Embryonic facial prominence (tissue), 1 donor: ENCODE measurements around the gene RIMBP2.

ENCODE experiments used
- DNase-seq: peaks from one replicate; pipeline ENCODE4 v3.0.0-alpha.2; 2016; ENCODE audit errors: extremely low spot score

The RIMBP2 gene

DNA sequence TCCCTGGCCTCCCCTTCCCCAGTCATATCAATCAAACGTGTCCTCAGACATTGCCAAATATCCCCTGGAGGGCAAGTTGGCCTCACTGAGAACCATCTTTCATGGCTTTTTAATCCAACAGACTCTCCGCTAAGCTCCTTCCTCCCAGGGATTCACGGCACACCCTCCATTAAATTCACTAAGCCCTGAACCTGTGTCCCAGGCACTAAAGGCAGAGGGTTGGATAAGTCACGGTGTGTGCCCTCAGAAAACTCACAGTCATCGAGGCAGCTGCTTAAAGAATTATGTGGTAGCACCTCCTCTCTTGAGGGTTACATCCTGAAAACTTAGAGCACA is 211.3 kb downstream of the RIMBP2 start:
- DNase-seq = no peak

DNA sequence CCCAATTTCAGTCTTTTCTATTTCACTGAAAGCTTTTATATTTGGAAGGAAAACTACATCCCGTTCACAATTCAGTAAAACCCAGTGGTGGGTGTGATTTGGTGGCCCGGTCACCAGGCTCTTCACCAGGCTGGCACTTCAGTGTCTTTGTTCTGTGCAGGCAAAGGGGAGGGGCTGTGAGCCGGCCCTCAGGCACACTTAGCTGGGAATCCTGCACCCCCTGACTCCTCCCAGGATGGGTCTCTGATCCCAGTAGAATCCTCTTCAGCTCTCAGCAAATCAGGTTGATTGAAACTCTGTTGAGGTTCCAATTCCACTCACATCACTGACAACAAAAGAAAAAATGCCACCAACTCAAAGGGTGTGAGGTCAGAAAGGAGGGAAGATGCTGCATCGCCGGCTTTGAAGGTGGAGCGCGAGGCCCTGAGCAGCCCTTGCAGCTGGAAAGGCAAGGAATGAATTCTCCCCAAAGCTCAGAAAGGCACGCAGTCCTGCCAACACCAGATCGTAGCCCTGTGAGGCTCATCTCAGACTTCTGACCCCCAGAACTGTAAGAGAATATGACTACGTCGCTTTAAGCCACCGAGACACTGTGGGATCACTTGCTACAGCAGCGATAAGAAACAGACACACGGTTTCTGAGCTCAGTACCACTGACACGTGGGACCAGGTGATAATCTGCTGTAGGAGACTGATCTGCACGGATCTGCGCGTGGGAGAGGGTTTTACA is 211.8 kb downstream of the RIMBP2 start:
- DNase-seq = no peak

DNA sequence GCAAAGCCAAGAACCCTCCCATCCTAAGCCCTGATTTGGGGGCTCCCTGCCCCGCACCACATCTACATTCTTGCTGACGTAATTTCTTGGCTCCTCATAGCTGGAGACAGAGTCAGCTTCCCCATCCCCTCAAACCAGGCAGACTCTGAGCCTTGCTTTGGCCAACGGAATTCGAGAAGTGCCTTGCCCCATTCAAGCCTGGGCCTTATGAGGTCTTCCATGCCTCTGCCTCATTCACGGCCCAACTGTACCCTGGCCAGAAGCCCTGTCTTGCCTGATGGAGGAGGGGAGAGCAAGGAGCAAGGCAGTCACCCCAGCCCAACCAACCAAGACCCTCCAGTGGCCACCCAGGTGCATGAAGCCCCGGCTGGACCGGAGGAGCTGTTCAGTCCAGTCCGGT is 214.3 kb downstream of the RIMBP2 start:
- DNase-seq = no peak

DNA sequence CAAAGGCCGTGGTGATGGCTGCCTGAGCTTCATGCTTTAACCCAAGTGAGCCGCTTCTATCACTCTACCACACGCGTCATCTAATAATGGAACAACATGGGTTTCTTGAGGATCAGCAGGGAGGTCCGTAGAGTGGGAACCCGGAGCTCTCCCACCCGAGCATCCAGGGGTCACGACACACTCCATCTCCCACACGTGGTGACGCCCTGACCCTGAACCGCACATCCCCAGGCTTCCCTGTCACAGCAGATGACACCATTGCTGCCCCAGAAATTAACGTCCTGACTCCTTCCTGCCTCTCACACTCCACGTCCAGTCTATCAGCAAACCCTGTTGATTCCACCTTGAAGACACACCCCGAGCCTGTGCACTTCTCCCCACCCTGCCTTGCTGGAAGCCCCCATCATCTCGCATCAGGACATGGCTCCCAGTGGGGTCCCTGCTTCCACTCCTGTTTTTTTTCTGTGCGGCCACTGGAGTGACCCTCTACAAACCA is 215.2 kb downstream of the RIMBP2 start:
- DNase-seq = no peak

DNA sequence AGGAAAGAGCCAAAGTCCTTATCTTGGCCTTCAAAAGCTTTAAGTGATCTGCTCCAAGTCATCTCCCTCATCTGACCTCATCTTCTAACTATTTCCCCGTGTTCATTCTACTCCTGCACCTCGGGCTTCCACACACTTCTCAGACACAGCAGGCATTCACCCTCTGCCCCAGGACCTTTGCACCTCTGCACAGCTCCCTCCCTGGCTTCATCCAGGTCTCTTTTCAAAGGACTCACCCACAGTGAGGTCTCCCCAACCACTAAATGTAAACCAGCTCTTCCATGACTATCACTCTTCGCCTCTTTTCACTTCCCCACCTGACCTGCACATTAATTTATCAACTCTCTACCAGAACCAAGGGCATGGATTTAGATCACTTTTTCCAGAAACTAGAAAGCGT is 216.6 kb downstream of the RIMBP2 start:
- no peak for DNase-seq

DNA sequence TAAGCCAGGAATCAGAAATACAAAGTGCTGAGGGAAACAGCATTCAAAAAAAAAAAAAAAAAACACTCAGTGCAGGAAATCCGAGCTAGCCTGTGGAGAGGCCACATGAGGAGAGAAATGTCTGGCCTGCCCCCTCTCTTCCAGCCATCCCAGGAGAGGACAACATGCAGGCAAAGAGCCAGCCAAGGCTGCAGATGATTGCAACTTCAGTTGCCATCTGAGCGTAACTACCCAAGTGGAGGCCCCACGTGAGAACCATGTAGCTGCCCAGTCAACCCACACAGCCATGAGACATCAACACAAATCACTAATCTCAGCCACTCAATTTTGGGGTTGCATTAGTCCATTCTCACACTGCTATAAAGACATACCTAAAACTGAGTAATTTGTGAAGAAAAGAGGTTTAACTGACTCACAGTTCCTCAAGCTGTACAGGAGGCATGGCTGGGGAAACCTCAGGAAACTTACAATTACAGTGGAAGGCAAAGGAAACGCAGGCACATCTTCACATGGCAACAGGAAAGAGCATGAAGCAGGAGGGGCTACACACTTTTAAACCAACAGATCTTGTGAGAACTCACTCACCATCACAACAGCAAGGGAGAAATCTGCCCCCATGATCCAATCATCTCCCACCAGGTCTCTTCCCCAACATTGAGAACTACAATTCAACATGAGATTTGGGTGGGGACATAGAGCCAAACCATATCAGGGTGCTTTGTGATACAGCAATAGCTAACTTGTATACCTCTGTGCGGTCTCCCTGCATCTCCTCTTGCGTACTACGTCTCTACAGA is 217.3 kb downstream of the RIMBP2 start:
- DNase-seq = no peak

DNA sequence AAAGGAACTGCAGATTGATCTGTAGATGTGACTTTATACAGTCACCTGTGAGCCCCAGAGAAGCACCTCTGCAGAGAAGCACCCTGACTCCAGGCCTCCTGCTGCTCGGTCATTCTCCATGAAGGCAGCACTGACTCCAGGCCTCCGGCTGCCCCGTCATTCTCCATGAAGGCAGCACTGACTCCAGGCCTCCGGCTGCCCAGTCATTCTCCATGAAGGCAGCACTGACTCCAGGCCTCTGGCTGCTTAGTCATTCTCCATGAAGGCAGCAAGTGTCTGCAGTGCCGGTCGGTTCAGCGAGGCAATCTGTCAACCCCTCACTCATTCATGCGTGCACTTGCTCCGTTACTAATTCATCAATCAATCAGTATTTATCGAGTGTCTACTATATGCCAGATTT is 218.1 kb downstream of the RIMBP2 start:
- DNase-seq = no peak

DNA sequence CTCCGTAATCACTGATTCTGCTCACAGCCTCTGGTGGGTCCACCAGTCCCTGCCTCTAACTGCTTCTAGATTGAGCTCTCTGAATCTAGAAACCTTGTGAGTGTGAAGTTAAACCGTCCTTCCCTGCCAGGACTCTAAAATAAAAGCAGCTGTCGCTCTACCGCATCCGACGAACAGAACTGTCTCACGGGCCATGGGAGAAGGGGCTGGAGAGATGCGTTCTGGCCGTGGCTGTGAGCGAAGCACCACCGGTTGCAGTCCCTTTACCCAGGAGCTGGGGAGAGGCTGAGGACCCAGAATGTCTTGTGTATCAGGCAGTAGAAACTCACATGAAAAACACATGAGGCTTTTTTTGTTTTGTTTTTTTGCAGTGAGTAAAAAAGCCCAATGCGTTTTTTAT is 218.8 kb downstream of the RIMBP2 start:
- DNase-seq = no peak

DNA sequence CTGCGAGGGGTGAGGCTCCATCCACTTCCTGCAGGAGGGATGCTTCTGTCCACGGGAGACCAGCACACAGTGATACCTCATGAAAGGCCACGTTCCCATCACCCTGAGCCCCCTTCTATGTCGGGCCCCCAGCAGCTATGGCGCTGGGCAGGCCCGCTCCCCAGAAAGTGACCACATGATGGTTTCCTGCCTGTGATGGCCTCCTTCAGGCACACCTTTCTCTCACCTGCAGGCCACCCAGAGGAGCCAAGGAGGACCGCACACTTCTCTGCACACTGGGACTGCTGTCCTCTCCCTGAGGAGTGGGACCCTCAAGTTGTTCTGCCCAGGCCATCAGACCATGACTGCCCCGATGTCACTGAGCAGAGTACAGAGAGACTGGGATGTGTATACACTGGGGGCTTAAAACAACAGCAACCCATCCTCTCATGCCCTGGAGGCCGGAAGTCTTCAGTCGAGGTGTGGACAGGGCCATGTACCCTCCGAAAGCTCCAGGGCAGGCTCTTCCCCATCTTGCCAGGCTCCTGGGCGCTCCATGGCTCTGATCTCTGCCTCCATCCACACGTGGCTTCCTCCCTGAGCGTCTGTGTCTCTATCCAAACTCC is 219.5 kb downstream of the RIMBP2 start:
- no peak for DNase-seq

DNA sequence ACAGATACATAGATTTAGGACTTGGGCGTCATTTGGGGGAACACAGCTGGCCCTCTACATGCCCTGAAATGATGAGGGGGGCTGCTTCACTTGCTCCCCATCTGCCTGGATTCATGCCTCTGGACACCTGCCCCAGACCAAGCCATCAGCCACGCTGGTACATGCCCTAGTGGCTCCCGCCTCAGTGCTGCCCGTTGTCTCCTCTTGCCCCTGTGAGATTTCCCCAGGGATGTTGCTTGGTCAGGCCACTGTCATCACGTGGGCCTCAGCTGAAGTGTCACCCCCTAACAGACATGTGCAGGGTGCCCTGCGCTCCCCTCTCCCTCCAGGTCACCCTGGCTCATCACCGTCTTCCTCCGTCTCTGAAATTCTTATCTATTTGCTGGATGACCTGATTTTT is 220.9 kb downstream of the RIMBP2 start:
- no peak for DNase-seq

DNA sequence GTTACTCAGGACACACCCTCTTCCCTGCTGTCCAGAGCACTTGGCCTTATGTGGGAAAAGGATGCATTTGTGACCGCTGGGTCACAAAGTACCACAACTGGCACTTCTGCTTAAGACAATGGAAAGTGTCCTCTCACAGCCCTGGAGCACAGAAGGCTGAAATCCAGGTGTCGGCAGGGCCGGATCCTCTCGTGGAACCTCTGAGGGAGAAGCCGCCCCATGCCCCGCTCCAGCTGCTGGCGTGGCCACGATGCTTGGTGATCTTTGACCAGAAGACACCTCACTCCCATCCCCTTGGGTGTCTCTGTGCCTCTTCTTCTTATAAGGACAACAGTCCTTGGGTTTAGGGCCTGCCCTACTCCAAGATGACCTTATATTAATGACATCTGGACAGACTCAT is 221.4 kb downstream of the RIMBP2 start:
- DNase-seq = no peak

DNA sequence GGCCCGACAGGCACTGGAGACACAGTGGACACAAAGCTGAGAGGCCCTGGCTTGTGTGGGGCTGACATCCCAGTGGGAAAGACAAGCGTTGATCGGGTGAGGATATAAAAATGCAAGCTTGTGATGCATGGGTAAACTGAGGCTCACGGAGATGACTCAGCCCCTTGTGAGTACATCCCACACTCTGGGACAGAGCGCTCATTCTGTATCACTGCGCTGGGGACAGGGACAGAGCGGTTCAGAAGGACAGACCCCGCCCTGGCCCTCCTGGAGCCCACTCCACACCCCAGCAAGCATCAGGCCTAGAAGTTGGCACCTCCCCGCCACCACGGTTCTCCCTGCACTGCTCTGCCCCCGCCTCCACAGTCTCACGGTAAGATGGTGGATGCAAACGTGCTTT is 222.1 kb downstream of the RIMBP2 start:
- DNase-seq = no peak

DNA sequence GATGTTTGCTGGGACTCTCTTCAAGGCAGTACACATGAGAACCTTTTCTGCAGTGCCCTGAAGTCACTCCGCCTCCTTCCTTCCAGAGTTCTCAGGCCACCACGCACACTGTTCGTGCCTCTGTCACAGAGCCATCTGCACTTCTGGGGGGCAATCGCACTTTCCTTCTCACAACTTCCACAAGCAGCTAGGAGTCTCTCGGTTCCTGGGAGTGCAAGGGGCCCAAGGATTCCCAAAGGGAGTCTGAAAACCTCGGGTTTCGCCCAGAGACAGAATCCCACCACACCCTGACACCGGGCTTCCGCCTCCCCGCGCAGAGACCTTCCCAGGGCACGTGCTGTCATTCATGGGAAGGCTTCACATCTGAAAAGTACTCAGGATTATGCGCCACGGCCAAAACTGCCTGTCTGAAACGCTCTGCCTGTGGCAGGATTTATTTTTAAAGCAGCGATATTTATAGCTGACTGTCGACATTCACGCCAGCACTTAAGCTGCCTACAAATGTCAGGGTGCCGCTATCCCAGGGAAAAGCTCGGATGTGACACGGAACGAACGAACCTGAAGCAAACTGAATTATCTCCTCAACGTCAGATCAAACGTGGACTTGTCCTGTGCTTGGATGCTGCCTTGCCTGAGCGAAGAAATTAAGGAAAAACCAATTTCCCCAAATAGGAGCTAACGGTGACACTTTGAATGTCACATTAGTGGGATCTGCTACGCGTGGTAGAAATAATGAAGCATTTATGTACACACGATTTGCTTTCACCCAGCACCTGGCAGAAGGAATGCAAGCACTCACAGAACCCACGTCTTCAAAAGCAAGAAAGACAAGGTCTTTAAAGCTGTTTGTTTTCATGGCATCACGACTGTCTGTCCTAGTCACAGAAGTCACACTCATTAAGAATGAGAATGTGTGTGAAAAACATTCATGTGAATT is 224.4 kb downstream of the RIMBP2 start:
- no peak for DNase-seq

DNA sequence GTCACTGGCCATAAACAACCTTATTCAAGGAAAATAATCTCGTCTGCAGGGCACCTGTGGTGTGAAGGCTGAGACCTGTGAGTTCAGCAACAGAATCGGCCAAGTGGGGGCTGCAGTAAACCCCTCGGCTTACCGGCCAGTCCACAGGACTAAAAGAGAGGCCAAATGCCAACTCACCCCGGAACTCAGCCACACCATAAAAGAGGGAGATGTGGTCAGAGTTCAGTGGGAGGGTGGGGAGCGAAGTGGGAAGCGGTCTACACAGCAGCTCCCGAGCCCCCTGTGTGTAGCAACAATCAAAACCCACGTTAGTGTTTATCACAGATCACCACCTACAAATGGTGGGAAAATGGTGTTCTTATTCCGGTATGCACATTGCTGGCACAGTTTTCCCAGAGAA is 225.4 kb downstream of the RIMBP2 start:
- DNase-seq = no peak

DNA sequence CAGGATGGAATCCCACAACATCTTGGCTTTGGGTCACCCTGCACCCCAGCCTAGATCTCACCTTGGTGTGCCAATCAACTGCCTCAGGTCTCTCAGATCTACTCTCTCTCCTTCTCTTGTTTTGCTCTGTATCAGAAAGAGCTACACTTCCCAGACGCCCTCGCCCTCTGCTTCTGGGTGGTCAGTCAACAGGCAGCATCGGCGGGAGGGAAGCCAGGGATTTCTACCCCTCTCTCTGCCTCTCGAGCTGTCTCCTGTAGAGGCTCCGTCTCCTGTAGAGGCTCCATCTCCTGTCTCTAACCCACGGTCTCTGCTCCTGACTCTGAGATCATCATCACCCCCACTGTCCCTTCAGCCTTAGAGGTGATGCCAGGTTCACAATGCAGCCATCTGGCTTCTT is 226.8 kb downstream of the RIMBP2 start:
- DNase-seq = no peak

DNA sequence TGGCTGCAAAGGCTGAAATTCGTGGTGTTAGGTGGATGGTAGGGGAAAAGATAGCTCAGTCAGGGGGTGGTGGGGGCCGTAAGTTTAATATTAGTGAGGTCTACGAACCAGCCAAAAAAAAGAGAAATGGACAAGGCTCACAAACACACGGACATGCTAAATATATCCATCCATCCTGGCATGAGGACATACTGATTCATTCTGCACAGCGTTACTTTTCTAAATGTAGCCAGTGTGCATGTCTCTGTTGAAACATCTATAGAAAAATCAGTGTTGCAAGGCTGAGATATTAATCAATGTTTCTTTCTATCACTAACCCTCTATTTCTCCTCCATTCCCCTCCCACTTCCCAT is 227.8 kb downstream of the RIMBP2 start:
- DNase-seq = no peak

DNA sequence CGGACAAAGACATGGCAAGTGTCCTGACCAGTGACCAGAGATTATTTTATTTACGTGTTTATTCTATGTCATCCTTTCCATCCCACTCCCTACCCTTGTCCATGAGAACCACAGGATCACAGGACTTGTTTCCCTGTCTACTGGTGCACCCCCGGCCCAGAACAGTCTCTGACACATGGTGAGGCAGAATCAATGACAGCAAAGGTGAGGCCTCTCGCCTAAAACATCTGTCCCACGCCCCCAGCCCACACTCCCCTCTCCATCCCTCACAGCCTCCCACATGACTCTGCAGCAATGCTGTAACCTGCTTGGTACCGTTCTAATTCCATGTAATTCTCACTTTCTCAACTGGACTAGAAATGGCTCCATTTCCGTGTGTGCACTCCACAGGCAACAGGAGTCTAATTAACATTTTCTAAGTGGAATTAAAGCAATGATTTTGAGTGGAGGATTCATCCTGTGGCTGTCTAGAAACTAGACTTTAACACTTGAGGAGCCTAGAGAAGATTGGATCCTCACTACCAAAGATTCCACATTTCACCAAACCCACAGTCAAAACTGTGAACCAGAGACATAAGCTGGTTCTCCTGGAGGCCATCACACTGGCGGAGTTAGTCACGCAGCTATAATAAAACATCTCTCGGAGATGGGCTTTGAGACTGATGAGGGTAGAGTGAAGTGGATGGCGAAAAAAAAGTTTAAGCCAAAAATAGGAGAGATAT is 228.3 kb downstream of the RIMBP2 start:
- DNase-seq = no peak

DNA sequence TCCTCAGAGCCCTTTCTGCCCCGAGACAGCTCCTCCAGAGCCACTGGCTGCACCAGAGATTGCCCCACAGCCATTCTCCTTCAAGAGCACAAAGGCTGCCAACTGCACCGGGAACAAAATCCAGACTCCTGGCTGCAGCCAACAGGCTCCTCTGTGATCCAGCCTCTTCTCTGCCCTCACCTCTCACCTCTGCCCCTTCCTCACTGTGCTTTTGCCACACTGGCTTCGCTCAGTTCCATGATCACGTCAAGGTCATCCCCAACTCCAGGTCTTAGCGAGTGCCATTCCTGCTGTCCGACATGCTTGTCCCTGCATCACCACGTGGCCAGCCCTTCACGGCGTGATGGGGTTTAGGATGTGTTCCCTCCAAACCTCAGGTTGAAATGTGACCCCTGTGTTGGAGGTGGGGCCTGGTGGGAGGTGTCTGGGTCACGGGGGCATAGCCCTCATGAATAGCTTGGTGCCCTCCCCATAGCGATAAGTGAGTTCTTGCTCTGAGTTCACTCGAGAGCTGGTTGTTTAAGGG is 229.1 kb downstream of the RIMBP2 start:
- no peak for DNase-seq

DNA sequence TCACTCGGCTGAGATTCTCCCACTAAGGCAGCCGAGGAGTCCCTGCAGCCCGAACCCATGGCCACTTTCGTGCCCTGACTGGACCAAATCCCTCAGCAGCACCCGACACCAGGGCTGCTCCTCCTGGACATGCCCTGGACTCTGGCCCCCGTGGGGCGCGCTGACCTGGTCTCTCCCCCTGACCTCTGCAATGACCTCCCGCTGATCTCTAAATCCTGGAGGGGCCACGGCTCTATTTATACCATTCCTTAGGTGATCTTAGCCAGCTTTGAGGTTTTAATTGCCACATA is 230.0 kb downstream of the RIMBP2 start:
- no peak for DNase-seq

DNA sequence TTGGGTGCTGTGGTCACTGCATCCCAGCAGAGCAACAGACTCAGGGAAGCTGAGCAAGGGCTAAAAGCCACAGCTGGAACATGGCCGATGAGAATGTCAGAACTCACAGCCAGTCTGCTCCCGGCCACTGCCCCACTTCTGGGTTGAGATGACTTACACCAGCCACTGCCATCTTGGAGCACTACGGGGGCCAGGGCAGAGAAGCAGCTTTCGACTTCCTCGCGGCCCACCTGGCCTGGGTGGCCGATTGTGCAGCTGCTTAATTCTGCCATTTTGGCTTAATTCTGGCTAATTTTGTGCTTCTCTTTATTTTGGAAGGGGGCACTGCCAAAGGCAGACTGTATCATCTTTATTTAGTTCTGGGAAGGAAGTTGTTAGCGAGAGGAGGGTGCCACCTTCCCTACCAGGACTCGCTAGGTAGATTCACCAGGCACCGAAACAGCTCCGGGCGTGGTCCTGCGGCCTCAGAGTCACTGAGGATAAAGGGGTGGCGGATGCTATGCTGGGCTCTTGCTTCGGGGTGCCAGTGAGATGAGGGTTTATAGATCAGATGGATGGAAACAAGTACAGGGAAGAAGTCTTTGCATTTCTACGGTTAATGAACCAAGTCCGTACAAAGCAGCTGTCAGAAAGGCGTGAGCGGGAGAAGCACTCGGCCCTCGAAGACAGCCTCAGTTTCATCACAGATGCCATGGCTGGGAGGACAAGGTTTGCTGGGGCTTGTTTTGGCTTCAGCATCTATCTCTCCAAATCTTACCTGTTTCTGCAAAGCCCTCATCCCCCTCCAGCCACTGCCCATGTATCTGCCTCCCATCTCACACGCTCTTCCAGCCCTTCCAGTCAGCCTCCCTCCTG is 230.6 kb downstream of the RIMBP2 start:
- no peak for DNase-seq
